Liver (tissue), 9 donors: ENCODE results near the gene CNP. TPM values are rescaled to one million over a fixed set of nuclear protein-coding genes. Genes with fewer than 3 reads are reported as not detected.

ENCODE experiments used
- DNase-seq: peaks from one replicate; pipeline ENCODE4 v3.0.0-alpha.2; 2017; ENCODE audit warnings: low spot score
- H3K27ac ChIP-seq, 2 donors: one replicate each; pipeline ENCODE4 v1.7.0; 2013; ENCODE audit warnings: inconsistent platforms in 2 of 2, low read length in 2 of 2, control low read depth in 1 of 2, low read depth in 1 of 2, mild to moderate bottlenecking in 1 of 2
- H3K27me3 ChIP-seq, 4 donors: one replicate each; pipeline versions ENCODE4 v1.6.1 to v1.7.0; 2013; ENCODE audit warnings: low read length in 3 of 4, inconsistent platforms in 1 of 4, mild to moderate bottlenecking in 1 of 4, moderate library complexity in 1 of 4; ENCODE audit not compliant: control insufficient read depth in 4 of 4, insufficient read depth in 4 of 4
- H3K36me3 ChIP-seq, 4 donors: one replicate each; pipeline versions ENCODE4 v1.6.1 to v1.7.0; 2013; ENCODE audit warnings: low read length in 3 of 4, mild to moderate bottlenecking in 3 of 4, low read depth in 1 of 4, moderate library complexity in 1 of 4; ENCODE audit not compliant: control insufficient read depth in 4 of 4, insufficient read depth in 3 of 4
- H3K4me1 ChIP-seq, 4 donors: one replicate each; pipeline versions ENCODE4 v1.6.1 to v1.7.0; 2013; ENCODE audit warnings: low read length in 3 of 4, mild to moderate bottlenecking in 3 of 4, moderate library complexity in 1 of 4; ENCODE audit not compliant: control insufficient read depth in 4 of 4, insufficient read depth in 4 of 4
- H3K4me3 ChIP-seq, 3 donors: one replicate each; pipeline versions ENCODE4 v1.6.1 to v1.7.0; 2013; ENCODE audit warnings: low read length in 3 of 3, control low read depth in 1 of 3, low read depth in 1 of 3, mild to moderate bottlenecking in 1 of 3
- H3K9ac ChIP-seq, 2 donors: one replicate each; pipeline ENCODE4 v1.7.0; 2013; ENCODE audit warnings: low read length in 2 of 2, mild to moderate bottlenecking in 2 of 2, moderate library complexity in 2 of 2, control low read depth in 1 of 2, low read depth in 1 of 2
- H3K9me3 ChIP-seq, 4 donors: one replicate each; pipeline versions ENCODE4 v1.6.1 to v1.7.0; 2013; ENCODE audit warnings: low read length in 3 of 4; ENCODE audit not compliant: control insufficient read depth in 4 of 4
- ATF3 ChIP-seq: IDR thresholded peaks from 2 replicates; pipeline ENCODE4 v1.6.1; 2016; ENCODE audit warnings: antibody characterized with exemption
- EGR1 ChIP-seq, 2 donors: IDR thresholded peaks; 2 replicates each; pipeline ENCODE4 v1.6.1; 2016 to 2018; ENCODE audit warnings: antibody characterized with exemption in 2 of 2, low read depth in 2 of 2
- FOXA1 ChIP-seq: IDR thresholded peaks from 2 replicates; pipeline ENCODE4 v1.6.1; 2016; ENCODE audit warnings: antibody characterized with exemption
- FOXA2 ChIP-seq: IDR thresholded peaks from 2 replicates; pipeline ENCODE4 v1.6.1; 2016; ENCODE audit warnings: antibody characterized with exemption
- GABPA ChIP-seq, 2 donors: IDR thresholded peaks in 1 of 2; conservative IDR thresholded peaks in 1 of 2; 2 replicates each; pipeline ENCODE4 v1.6.1; 2016; ENCODE audit warnings: antibody characterized with exemption in 2 of 2, mild to moderate bottlenecking in 1 of 2, moderate library complexity in 1 of 2
- HNF4A ChIP-seq, 2 donors: conservative IDR thresholded peaks; 2 replicates each; pipeline ENCODE4 v1.6.1; 2016; ENCODE audit warnings: antibody characterized with exemption in 2 of 2, mild to moderate bottlenecking in 2 of 2
- HNF4G ChIP-seq: IDR thresholded peaks from 2 replicates; pipeline ENCODE4 v1.6.1; 2016; ENCODE audit warnings: antibody characterized with exemption
- JUND ChIP-seq, 2 donors: IDR thresholded peaks; 2 replicates each; pipeline ENCODE4 v1.6.1; 2016; ENCODE audit warnings: antibody characterized with exemption in 2 of 2
- MAX ChIP-seq: IDR thresholded peaks from 2 replicates; pipeline ENCODE4 v1.6.1; 2016; ENCODE audit warnings: antibody characterized with exemption
- NR2F2 ChIP-seq: IDR thresholded peaks from 2 replicates; pipeline ENCODE4 v1.6.1; 2016; ENCODE audit warnings: antibody characterized with exemption
- RAD21 ChIP-seq, 2 donors: IDR thresholded peaks; 2 replicates each; pipeline ENCODE4 v1.6.1; 2016; ENCODE audit warnings: antibody characterized with exemption in 2 of 2, mild to moderate bottlenecking in 2 of 2
- REST ChIP-seq: IDR thresholded peaks from 2 replicates; pipeline ENCODE4 v1.6.1; 2016; ENCODE audit warnings: antibody characterized with exemption, mild to moderate bottlenecking
- RXRA ChIP-seq, 2 donors: IDR thresholded peaks; 2 replicates each; pipeline ENCODE4 v1.6.1; 2017 to 2018; ENCODE audit warnings: antibody characterized with exemption in 2 of 2, mild to moderate bottlenecking in 1 of 2
- SP1 ChIP-seq: IDR thresholded peaks from 2 replicates; pipeline ENCODE4 v1.6.1; 2018; ENCODE audit warnings: antibody characterized with exemption, mild to moderate bottlenecking
- TAF1 ChIP-seq: conservative IDR thresholded peaks from 2 replicates; pipeline ENCODE4 v1.6.1; 2016; ENCODE audit warnings: antibody characterized with exemption, mild to moderate bottlenecking
- YY1 ChIP-seq: IDR thresholded peaks from 2 replicates; pipeline ENCODE4 v1.6.1; 2016; ENCODE audit warnings: antibody characterized with exemption, mild to moderate bottlenecking
- WGBS: extraction: QIAGEN DNeasy Blood & Tissue Kit; methylation state at CpG from one replicate; pipeline ENCODE4 v1.1.7; 2013; 5-methylcytosine and 5-hydroxymethylcytosine counted together
- polyA plus RNA-seq, 2 donors: library from polyadenylated mRNA; stranded (reverse) in 1 of 2; unstranded in 1 of 2; fragments of 200-250 nt in 1 of 2; fragments of >200 nt in 1 of 2; fragmentation: Nextera tagmentation in 1 of 2; extraction: Ambion mirVana in 1 of 2; gene quantifications; one replicate each; pipeline versions ENCODE4 v1.2.1 to v1.2.3, GENCODE V29; 2013 to 2015
- total RNA-seq, 2 donors: library from RNA; depleted of rRNA; stranded (reverse); fragments of >200 nt; gene quantifications; one replicate each; pipeline ENCODE4 v1.2.3, GENCODE V29; 2014
- TF ChIP-seq, protein P1 (sequence below): IDR thresholded peaks from 2 replicates; pipeline ENCODE4 v1.6.1; 2016; ENCODE audit warnings: antibody characterized with exemption
- TF ChIP-seq, protein P2 (sequence below): fragments of 150-350 bp; IDR thresholded peaks from 2 replicates; pipeline ENCODE4 v1.5.1; 2017; ENCODE audit warnings: improper control_type of control experiment, low read depth, low read length; ENCODE audit not compliant: missing input control
- donor health status: healthy.
- donor health status: healthy.
- donor health status: healthy.
- donor health status: healthy.
- donor health status: healthy.

Gene CNP
- total and polyA plus RNA-seq, 4 donors = 25.3 to 38.3 (median 30.2) TPM

GRCh38 chr17:41984454-41984853 lies 17.9 kb downstream of the CNP start:
- H3K27me3 ChIP-seq = no peaks in the 10 kb centered on the region
- TF ChIP-seq ATF3 = no peak
- TF ChIP-seq SP1 = no peak
- TF ChIP-seq RAD21 (IDR thresholded peaks at IDR 0.05) = no peak
- TF ChIP-seq HNF4G = no peak
- TF ChIP-seq, protein P1, sequence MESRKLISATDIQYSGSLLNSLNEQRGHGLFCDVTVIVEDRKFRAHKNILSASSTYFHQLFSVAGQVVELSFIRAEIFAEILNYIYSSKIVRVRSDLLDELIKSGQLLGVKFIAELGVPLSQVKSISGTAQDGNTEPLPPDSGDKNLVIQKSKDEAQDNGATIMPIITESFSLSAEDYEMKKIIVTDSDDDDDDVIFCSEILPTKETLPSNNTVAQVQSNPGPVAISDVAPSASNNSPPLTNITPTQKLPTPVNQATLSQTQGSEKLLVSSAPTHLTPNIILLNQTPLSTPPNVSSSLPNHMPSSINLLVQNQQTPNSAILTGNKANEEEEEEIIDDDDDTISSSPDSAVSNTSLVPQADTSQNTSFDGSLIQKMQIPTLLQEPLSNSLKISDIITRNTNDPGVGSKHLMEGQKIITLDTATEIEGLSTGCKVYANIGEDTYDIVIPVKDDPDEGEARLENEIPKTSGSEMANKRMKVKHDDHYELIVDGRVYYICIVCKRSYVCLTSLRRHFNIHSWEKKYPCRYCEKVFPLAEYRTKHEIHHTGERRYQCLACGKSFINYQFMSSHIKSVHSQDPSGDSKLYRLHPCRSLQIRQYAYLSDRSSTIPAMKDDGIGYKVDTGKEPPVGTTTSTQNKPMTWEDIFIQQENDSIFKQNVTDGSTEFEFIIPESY = no peak
- TF ChIP-seq FOXA2 = no peak
- TF ChIP-seq NR2F2 = no peak
- TF ChIP-seq RXRA (IDR thresholded peaks at IDR 0.05) = no peak
- no peak for TF ChIP-seq JUND (IDR thresholded peaks at IDR 0.05)
- no peak for TF ChIP-seq YY1
- TF ChIP-seq GABPA (IDR thresholded peaks at IDR 0.05 in 1 of 2, conservative IDR thresholded peaks at IDR 0.05 in 1 of 2) = no peak
- TF ChIP-seq FOXA1 = no peak
- no peak for TF ChIP-seq HNF4A (conservative IDR thresholded peaks at IDR 0.05)
- TF ChIP-seq, protein P2, sequence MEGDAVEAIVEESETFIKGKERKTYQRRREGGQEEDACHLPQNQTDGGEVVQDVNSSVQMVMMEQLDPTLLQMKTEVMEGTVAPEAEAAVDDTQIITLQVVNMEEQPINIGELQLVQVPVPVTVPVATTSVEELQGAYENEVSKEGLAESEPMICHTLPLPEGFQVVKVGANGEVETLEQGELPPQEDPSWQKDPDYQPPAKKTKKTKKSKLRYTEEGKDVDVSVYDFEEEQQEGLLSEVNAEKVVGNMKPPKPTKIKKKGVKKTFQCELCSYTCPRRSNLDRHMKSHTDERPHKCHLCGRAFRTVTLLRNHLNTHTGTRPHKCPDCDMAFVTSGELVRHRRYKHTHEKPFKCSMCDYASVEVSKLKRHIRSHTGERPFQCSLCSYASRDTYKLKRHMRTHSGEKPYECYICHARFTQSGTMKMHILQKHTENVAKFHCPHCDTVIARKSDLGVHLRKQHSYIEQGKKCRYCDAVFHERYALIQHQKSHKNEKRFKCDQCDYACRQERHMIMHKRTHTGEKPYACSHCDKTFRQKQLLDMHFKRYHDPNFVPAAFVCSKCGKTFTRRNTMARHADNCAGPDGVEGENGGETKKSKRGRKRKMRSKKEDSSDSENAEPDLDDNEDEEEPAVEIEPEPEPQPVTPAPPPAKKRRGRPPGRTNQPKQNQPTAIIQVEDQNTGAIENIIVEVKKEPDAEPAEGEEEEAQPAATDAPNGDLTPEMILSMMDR = no peak
- no peak overlapping the region for H3K9ac ChIP-seq
- peaks cover 0 to 13% (median 10%) of the 10 kb centered on the region in 4 donors for H3K4me1 ChIP-seq
- no peaks in the 10 kb centered on the region for H3K9me3 ChIP-seq
- 96% methylated on average over 8 of the region's 8 CpGs for WGBS
- H3K27ac ChIP-seq = no peak overlapping the region
- DNase-seq = no peak
- no peak overlapping the region for H3K4me3 ChIP-seq
- H3K36me3 ChIP-seq = peaks cover 24 to 69% (median 50%) of the 10 kb centered on the region in 4 donors

- 95% methylated on average over 8 of the region's 8 CpGs for whole genome bisulfite sequencing
- Histone ChIP-seq H3K4me3 (no peak overlapping the region), H3K9ac (no peak overlapping the region), H3K4me1 (peaks cover 4 to 25% (median 22%) of the 10 kb centered on the region in 4 donors), H3K27ac (no peak overlapping the region), H3K9me3 (no peaks in the 10 kb centered on the region), H3K27me3 (no peaks in the 10 kb centered on the region), H3K36me3 (peaks cover 21 to 67% (median 46%) of the 10 kb centered on the region in 4 donors)
- TF ChIP-seq HNF4G (no peak), FOXA1 (no peak), FOXA2 (no peak), ATF3 (no peak), HNF4A (conservative IDR thresholded peaks at IDR 0.05) (no peak), GABPA (IDR thresholded peaks at IDR 0.05 in 1 of 2, conservative IDR thresholded peaks at IDR 0.05 in 1 of 2) (no peak), MAX (no peak), JUND (IDR thresholded peaks at IDR 0.05) (no peak), SP1 (no peak), REST (no peak), RXRA (IDR thresholded peaks at IDR 0.05) (no peak), EGR1 (IDR thresholded peaks at IDR 0.05; ENCODE audit: low read depth in 2 of 2) (no peak), YY1 (no peak), NR2F2 (no peak), TAF1 (no peak), RAD21 (IDR thresholded peaks at IDR 0.05) (no peak)
- TF ChIP-seq, protein P2 = no peak
- TF ChIP-seq, protein P1 = no peak
- DNase-seq = no peak
Observed at GRCh38 chr17:41985919-41986318, 19.3 kb downstream of the CNP start.
